Hippocampal formation (tissue), 2 donors: ENCODE measurements around the gene NEU2.
"Not testable (repeated sequence)": the region's sequence is repeated elsewhere in the genome, so short reads cannot be mapped to it uniquely, and the experiment has no call there.

Source experiments
- DNase-seq, 2 donors: peaks; one replicate each; lab custom pipeline; 2025; lab: John Stamatoyannopoulos, UW

NEU2 gene

GRCh38 chr2:233034091-233034882 is 1.8 kb downstream of the NEU2 start:
- DNase-seq, result no peak

GRCh38 chr2:233035426-233036161 is 3.1 kb downstream of the NEU2 start:
- DNase-seq, result no peak

GRCh38 chr2:233036162-233036838 is 3.8 kb downstream of the NEU2 start:
- no peak for DNase-seq

- DNase-seq, result no peak
Measured at GRCh38 chr2:233037078-233037477, 4.6 kb downstream of the NEU2 start.

- DNase-seq, result no peak
Measured at GRCh38 chr2:233039212-233039845, 6.9 kb downstream of the NEU2 start.

GRCh38 chr2:233039846-233040530 is 7.5 kb downstream of the NEU2 start:
- no peak for DNase-seq

- no peak for DNase-seq
Measured at GRCh38 chr2:233040571-233040970, 8.1 kb downstream of the NEU2 start.

- no peak for DNase-seq
Measured at GRCh38 chr2:233041722-233042323, 9.4 kb downstream of the NEU2 start.

GRCh38 chr2:233042549-233042948 is 10.1 kb downstream of the NEU2 start:
- no peak for DNase-seq

- peak in 1 of 2 donors; percentile 34 for DNase-seq
Measured at GRCh38 chr2:233044974-233045605, 12.6 kb downstream of the NEU2 start.

GRCh38 chr2:233047206-233047605 is 14.7 kb downstream of the NEU2 start:
- no peak for DNase-seq

GRCh38 chr2:233047667-233048066 is 15.2 kb downstream of the NEU2 start:
- DNase-seq, result peak in 1 of 2 donors; percentile 28

GRCh38 chr2:233048569-233049193 is 16.2 kb downstream of the NEU2 start:
- DNase-seq, result no peak

GRCh38 chr2:233049194-233049761 is 16.8 kb downstream of the NEU2 start:
- no peak for DNase-seq

GRCh38 chr2:233051241-233052149 is 19.0 kb downstream of the NEU2 start:
- DNase-seq, result no peak

- not testable (repeated sequence) for DNase-seq
Measured at GRCh38 chr2:233052517-233052916, 20.0 kb downstream of the NEU2 start.

- peak in 1 of 2 donors; percentile 49 for DNase-seq
Measured at GRCh38 chr2:233053928-233054784, 21.7 kb downstream of the NEU2 start.

GRCh38 chr2:233055362-233055761 is 22.9 kb downstream of the NEU2 start:
- no peak for DNase-seq
